Measurements from ENCODE around the gene IFT27. TPM values are rescaled to one million over a fixed set of nuclear protein-coding genes. Genes with fewer than 3 reads are reported as not detected.

The IFT27 gene
- total RNA-seq, 2 donors from 2014 or later, result 15.0 to 16.0 TPM

DNA sequence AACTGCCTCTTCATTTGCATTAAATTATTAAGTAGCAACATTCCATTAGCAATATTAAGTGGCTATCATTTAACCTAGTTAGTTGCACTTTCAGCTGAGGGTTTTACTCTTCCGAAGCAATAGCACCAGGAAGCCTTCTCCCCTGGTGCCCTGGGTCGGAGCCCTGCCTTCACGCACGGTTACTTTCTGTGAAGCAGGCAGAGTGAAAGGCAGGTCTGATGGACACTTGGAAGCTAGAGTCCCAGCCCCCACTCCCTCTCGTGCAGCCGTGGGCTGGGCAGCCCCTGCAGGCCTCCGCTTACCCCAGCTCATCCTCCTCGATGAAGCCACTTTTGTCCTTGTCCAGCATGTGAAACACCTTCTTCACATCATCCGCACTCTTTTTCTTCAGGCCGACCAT is 38.9 kb upstream of the IFT27 start:
- Histone ChIP-seq H3K36me3 (no peaks in the 10 kb centered on the region), H3K4me3 (no peak overlapping the region), H3K9me3 (no peaks in the 10 kb centered on the region), H3K27ac (no peak overlapping the region), H3K27me3 (replicated peaks; ENCODE audit: insufficient read depth) (no peaks in the 10 kb centered on the region), H3K4me1 (ENCODE audit: control insufficient read depth in 1 of 2, low read depth in 2 of 2) (peaks cover 3 to 14% of the 10 kb centered on the region in 2 donors)
- DNase-seq (ENCODE audit: low spot score), result no peak
- TF ChIP-seq, protein P1, sequence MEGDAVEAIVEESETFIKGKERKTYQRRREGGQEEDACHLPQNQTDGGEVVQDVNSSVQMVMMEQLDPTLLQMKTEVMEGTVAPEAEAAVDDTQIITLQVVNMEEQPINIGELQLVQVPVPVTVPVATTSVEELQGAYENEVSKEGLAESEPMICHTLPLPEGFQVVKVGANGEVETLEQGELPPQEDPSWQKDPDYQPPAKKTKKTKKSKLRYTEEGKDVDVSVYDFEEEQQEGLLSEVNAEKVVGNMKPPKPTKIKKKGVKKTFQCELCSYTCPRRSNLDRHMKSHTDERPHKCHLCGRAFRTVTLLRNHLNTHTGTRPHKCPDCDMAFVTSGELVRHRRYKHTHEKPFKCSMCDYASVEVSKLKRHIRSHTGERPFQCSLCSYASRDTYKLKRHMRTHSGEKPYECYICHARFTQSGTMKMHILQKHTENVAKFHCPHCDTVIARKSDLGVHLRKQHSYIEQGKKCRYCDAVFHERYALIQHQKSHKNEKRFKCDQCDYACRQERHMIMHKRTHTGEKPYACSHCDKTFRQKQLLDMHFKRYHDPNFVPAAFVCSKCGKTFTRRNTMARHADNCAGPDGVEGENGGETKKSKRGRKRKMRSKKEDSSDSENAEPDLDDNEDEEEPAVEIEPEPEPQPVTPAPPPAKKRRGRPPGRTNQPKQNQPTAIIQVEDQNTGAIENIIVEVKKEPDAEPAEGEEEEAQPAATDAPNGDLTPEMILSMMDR (IDR thresholded peaks at IDR 0.05), result no peak
- ATAC-seq (ENCODE audit: insufficient number of reproducible peaks, low FRiP score, low read depth), result no peak

DNA sequence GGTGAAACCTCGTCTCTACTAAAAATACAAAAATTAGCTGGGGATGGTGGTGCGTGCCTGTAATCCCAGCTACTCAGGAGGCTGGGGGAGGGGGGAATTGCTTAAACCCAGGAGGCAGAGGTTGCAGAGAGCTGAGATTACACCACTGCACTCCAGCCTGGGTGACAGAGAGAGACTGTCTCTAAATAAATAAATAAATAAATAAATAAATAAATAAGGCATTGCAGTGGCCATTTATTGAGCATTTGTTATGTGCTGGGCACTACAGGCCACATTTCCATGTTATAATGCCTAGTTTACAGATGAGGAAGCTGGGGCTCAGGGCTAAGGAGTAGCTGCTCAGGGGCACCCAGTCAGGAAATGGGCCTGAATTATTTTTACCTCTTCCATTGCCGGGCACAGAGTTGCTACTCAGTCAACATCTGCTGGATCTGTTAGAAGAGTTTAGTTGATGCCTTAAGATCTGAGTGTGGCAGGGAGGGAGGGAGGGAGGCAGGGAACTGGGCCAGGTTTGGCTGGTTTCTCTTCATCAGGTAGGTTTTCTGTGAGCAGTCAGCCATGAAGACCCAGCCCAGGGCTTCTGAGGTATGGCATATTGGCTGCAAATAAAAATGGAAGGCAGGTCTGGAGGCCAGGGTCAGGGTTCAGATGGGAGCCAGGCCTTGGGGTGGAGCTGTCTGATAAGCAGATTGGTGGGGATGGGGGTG is 35.3 kb upstream of the IFT27 start:
- Histone ChIP-seq H3K4me3 (no peak overlapping the region), H3K27me3 (replicated peaks; ENCODE audit: insufficient read depth) (no peaks in the 10 kb centered on the region), H3K4me1 (ENCODE audit: control insufficient read depth in 1 of 2, low read depth in 2 of 2) (peaks cover 0 to 2% of the 10 kb centered on the region in 2 donors), H3K36me3 (no peaks in the 10 kb centered on the region), H3K9me3 (no peaks in the 10 kb centered on the region), H3K27ac (no peak overlapping the region)
- ATAC-seq (ENCODE audit: insufficient number of reproducible peaks, low FRiP score, low read depth) (no peak), DNase-seq (ENCODE audit: low spot score) (no peak)
- TF ChIP-seq, protein P1 (IDR thresholded peaks at IDR 0.05), result no peak

DNA sequence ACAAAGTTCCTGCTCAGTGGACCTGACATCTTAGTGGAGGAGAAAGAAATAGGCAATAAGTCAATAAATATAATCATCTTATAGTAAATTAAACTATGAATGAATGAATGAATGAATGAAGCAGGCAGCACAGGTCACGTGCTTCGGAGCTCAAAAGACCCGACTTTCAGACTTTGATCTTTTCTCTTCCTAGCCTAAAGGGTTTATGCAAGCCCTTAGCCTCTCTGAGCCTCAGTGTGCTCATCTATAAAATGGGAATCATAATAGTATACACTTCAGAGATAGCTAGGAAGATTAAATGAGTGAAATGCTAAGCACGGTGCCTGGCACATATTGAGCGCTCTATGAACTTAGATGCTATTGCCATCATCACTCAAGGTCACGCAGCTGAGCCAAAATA is 33.4 kb upstream of the IFT27 start:
- DNase-seq (ENCODE audit: low spot score), result no peak
- no peak for ATAC-seq (ENCODE audit: insufficient number of reproducible peaks, low FRiP score, low read depth)
- TF ChIP-seq, protein P1 (IDR thresholded peaks at IDR 0.05), result no peak
- Histone ChIP-seq H3K4me1 (ENCODE audit: control insufficient read depth in 1 of 2, low read depth in 2 of 2) (no peaks in the 10 kb centered on the region), H3K36me3 (no peaks in the 10 kb centered on the region), H3K9me3 (no peaks in the 10 kb centered on the region), H3K27me3 (replicated peaks; ENCODE audit: insufficient read depth) (no peaks in the 10 kb centered on the region), H3K27ac (no peak overlapping the region), H3K4me3 (no peak overlapping the region)

DNA sequence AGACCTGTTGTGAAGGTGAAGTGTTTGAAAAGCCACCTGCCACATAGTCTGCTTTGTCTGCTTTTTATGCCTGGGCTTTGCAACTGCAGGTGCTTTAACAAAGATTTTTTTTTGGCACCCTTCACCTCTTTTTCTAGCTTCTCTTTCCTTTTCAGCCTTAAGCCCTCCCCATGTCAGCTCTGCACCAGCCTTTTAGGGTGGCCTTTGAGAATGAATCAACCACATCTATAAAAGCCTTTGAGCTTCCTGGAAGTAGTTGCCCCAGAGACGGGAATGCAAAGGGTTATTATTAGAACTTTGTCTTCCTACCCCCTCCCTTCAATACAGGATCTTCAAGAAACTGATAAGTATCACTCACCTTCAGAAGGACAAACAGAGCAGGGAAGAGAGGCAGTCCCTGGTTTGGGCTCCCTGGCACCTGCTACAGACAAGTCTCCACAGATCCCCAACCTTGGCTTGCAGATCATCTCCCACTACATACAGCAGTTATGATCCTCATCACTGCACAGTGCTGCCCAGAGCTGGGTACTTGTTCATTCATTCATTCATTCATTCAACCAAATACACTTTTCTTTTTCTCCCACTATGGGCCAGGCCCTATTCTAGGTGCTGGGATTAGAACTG is 32.9 kb upstream of the IFT27 start:
- Histone ChIP-seq H3K4me3 (no peak overlapping the region), H3K27me3 (replicated peaks; ENCODE audit: insufficient read depth) (no peaks in the 10 kb centered on the region), H3K9me3 (no peaks in the 10 kb centered on the region), H3K27ac (no peak overlapping the region), H3K4me1 (ENCODE audit: control insufficient read depth in 1 of 2, low read depth in 2 of 2) (no peaks in the 10 kb centered on the region), H3K36me3 (no peaks in the 10 kb centered on the region)
- no peak for DNase-seq (ENCODE audit: low spot score)
- no peak for ATAC-seq (ENCODE audit: insufficient number of reproducible peaks, low FRiP score, low read depth)
- TF ChIP-seq, protein P1 (IDR thresholded peaks at IDR 0.05), result no peak

DNA sequence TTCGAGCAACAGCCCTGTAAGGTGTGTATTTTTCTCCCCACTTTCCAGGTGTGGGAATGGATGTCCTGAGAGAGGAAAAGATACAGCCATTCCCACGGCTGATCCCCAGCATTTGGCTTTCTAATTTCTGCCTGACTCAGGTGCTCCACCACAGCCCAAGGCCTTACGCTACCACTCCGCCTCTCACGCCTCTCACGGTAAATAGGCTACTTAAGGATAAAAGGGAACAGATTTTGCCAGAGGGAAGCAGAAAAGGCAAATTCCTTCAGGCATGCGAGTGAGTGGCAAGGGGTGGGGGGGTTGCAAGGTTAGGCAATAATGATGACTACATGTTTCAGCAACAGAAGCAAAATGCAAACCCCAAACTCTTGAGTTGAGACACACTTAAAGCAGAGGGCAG is 31.7 kb upstream of the IFT27 start:
- Histone ChIP-seq H3K4me1 (ENCODE audit: control insufficient read depth in 1 of 2, low read depth in 2 of 2) (no peaks in the 10 kb centered on the region), H3K27ac (no peak overlapping the region), H3K4me3 (no peak overlapping the region), H3K36me3 (no peaks in the 10 kb centered on the region), H3K27me3 (replicated peaks; ENCODE audit: insufficient read depth) (no peaks in the 10 kb centered on the region), H3K9me3 (no peaks in the 10 kb centered on the region)
- ATAC-seq (ENCODE audit: insufficient number of reproducible peaks, low FRiP score, low read depth) (no peak), DNase-seq (ENCODE audit: low spot score) (no peak)
- TF ChIP-seq, protein P1 (IDR thresholded peaks at IDR 0.05), result no peak
